Dermis lymphatic vessel endothelial cell (primary cell): ENCODE results near the gene TMEM232. TPM values are rescaled to one million over a fixed set of nuclear protein-coding genes. Genes with fewer than 3 reads are reported as not detected.

Experiments used
- total RNA-seq: library from RNA; depleted of rRNA; stranded (reverse); fragments of >200 nt; gene quantifications from 2 replicates; pipeline ENCODE4 v1.2.1, GENCODE V29; 2014

TMEM232 gene
- total RNA-seq: 0.87 and 1.0 TPM in 2 replicates

DNA sequence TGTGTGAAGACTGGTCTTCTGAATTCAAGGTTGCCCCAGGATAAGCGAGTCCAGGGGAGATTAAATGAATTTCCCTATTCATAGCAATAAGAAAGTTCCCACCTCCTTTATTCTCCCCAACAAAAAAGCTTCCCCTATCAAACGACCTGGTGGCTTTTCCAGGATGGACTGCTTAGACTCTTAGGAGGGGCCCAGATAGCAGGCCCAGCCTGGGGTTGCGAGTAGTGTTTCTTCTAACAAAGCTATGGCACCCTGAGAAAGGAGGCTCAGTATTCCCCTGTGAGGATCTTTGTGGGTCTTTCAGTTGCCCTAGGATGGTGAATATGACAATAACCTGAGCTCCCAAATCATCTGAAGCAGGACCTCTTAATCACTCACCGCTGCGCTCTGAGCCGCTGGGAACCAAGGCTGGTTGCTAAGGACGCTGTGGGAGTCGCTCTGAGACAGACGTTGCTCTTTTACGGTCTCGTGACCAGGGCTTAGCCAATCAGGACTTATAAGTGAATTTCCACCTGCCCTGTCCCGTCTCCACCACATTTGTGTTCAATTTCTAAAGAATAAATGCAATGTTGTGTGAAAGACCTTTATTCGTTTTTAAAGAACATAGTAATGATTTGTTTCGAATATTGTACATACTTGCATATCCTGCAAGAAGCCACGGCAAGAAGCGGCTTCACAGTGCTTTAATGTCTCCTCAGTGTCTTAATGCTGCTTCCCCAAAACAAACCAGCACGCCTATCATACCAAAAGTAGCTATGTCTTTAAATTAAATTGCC is at the start of gene TMEM232:
TSS of gene TMEM232 (minus strand) at position 423 of the 776 bp plus-strand sequence. CDS start 59,319 bp downstream, outside the sequence.

DNA sequence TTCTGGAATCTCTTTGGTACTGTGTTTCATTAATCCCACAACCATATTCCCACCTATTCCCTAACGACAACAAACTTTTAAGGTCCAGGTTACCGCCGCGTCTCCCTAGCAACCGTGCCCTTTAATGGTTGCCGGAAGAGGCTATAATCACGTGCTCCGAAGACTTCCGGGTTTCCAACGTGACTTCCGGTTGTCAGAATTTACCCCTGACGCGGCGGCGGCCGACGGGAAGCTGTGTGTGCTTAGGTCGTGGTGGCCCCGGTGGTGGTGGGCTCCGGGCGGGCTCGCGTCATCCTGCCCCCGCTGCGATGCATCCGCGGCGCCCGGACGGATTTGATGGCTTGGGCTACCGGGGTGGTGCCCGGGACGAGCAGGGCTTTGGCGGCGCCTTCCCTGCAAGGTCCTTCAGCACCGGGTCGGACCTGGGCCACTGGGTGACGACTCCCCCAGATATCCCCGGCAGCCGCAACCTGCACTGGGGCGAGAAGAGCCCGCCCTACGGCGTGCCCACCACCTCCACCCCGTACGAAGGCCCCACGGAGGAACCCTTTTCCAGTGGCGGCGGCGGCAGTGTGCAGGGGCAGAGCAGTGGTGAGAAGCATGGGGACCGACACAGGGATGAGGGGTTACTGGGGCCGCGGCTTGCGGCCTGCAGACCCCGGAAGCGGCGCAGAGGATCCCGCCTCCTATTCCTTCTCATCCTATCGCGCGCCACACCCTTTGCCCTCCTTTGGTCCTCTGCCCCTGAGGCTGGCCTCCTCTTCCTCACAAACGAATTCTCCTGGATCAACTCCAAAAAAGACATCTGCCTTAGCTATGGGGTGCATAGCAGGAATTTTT is 12.6 kb upstream of the TMEM232 start, which contains the start of gene SLC25A46:
TSS of gene SLC25A46 (plus strand) at position 196 of the 840 bp plus-strand sequence. CDS start at position 309, 113 bp downstream.

Other genes with a start within 250 kb of the TMEM232 start
- 63.4 and 79.9 TPM in 2 replicates for gene SLC25A46, start 12.3 kb upstream of the TMEM232 start, total RNA-seq